Pancreas (tissue), 10 donors: ENCODE results near the gene PPIL1. TPM values are rescaled to one million over a fixed set of nuclear protein-coding genes. Genes with fewer than 3 reads are reported as not detected.

ENCODE experiments used
- ATAC-seq, 4 donors: fragments of 200-7000 bp; cut with Tn5 transposase; one replicate each; pipeline versions ENCODE4 v1.8.0 to v1.9.1; 2020; ENCODE audit warnings: mild to moderate bottlenecking in 4 of 4, moderate library complexity in 4 of 4
- DNase-seq, 6 donors: peaks; one replicate each; pipeline ENCODE4 v3.0.0-alpha.2; 2020
- FAIRE-seq: peaks from 2 replicates; lab custom pipeline; 2012; peaks lifted over from hg19 to GRCh38; lab: Jason Lieb, UNC
- H3K27ac ChIP-seq, 4 donors: fragments of 200-600 bp; sonication (generic); 1 replicate in 3 of 4; 2 replicates in 1 of 4; pipeline versions ENCODE4 v1.5.0 to v1.8.0; 2020
- H3K27me3 ChIP-seq, 4 donors: fragments of 200-600 bp; one replicate each; pipeline ENCODE4 v1.8.0; 2021
- H3K36me3 ChIP-seq, 3 donors: fragments of 200-600 bp; sonication (generic) in 1 of 3; one replicate each; pipeline versions ENCODE4 v1.5.0 to v1.8.0; 2020 to 2021
- H3K4me1 ChIP-seq, 3 donors: fragments of 200-600 bp; one replicate each; pipeline ENCODE4 v1.8.0; 2021
- H3K4me3 ChIP-seq, 4 donors: fragments of 200-600 bp; sonication (generic) in 2 of 4; one replicate each; pipeline versions ENCODE4 v1.5.0 to v1.8.0; 2020 to 2021
- H3K9me3 ChIP-seq, 4 donors: fragments of 200-600 bp; one replicate each; pipeline ENCODE4 v1.8.0; 2021
- WGBS, 2 donors: extraction: QIAGEN DNeasy Blood & Tissue Kit; methylation state at CpG; one replicate each; pipeline ENCODE4 v1.1.7; 2013; 5-methylcytosine and 5-hydroxymethylcytosine counted together
- intact Hi-C, 3 donors: fragments of 100-400 bp; cut with DNase I; formaldehyde crosslinking; loops; one replicate each; pipeline versions ENCODE4 v1.11.1 to v1.14.2; 2022
- polyA plus RNA-seq, 2 donors: library from polyadenylated mRNA; stranded (reverse); fragments of 200-250 nt; gene quantifications; one replicate each; pipeline ENCODE4 v1.2.3, GENCODE V29; 2013
- total RNA-seq, 6 donors: library from RNA; stranded (reverse); fragmentation: NEBNext Ultra II Directional in 4 of 6; extraction: Animal tissue kit (Norgen Biotek cat#: 25700) in 4 of 6; gene quantifications; one replicate each; pipeline versions ENCODE4 v1.2.1 to v1.2.4, GENCODE V29; 2021 to 2023
- TF ChIP-seq, protein P1 (sequence below), 4 donors: fragments of 200-600 bp; sonication (generic) in 3 of 4; IDR thresholded peaks; one replicate each; pipeline versions ENCODE4 v1.5.0 to v1.8.0; 2021; ENCODE audit warnings: antibody characterized with exemption in 4 of 4
- donor health status: healthy with polysubstance abuse.
- donor health status: DM: no; HTN: no; CAD: no; lungs with moderate emphysema.
- donor health status: DM: no; HTN: no; CAD: no.
- donor health status: control.
- donor health status: control.
- donor health status: Bipolar disorder and iron deficiency.
- donor health status: DM: yes; HTN: yes; CAD: no.
- donor health status: DM: no; HTN: no; CAD: no.
- donor health status: DM: no; HTN: no; CAD: no.
- donor health status: DM: yes; HTN: yes; CAD: no.

Gene PPIL1
- total and polyA plus RNA-seq, 8 donors, result 5.1 to 13.1 (median 8.7) TPM

DNA sequence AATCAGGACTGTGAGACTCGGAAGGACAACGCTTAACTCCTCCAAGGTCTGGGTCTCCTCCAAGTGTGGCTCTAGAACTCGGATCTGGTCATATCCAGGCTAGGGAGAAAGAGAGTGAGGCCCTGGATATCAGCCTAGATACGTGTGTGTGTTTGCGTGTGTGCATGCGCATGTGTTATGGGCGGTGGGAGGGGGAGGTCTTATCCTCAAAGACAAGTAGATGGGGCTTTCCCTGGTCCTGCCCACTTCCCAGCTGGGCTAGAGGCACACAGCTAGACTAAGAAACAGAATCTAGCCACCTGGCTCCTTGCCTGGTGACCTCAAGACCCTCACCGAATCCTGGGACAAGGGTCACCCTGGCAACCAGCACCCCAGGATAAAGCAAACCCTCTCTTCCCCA, 48.6 kb downstream of the PPIL1 start:
- peaks cover 10 to 13% (median 11%) of the 10 kb centered on the region in 3 donors for H3K4me1 ChIP-seq
- no peak for DNase-seq
- H3K27me3 ChIP-seq, result no peaks in the 10 kb centered on the region
- H3K36me3 ChIP-seq, result no peaks in the 10 kb centered on the region
- no peak for ATAC-seq
- H3K4me3 ChIP-seq, result no peak overlapping the region
- no peak overlapping the region for H3K27ac ChIP-seq
- FAIRE-seq, result no peak
- intact Hi-C loops, result no loop called here
- TF ChIP-seq, protein P1, sequence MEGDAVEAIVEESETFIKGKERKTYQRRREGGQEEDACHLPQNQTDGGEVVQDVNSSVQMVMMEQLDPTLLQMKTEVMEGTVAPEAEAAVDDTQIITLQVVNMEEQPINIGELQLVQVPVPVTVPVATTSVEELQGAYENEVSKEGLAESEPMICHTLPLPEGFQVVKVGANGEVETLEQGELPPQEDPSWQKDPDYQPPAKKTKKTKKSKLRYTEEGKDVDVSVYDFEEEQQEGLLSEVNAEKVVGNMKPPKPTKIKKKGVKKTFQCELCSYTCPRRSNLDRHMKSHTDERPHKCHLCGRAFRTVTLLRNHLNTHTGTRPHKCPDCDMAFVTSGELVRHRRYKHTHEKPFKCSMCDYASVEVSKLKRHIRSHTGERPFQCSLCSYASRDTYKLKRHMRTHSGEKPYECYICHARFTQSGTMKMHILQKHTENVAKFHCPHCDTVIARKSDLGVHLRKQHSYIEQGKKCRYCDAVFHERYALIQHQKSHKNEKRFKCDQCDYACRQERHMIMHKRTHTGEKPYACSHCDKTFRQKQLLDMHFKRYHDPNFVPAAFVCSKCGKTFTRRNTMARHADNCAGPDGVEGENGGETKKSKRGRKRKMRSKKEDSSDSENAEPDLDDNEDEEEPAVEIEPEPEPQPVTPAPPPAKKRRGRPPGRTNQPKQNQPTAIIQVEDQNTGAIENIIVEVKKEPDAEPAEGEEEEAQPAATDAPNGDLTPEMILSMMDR (IDR thresholded peaks at IDR 0.05), result no peak
- WGBS, 2 donors, result 83 to 89% methylated on average over 8 of the region's 8 CpGs
- no peaks in the 10 kb centered on the region for H3K9me3 ChIP-seq

DNA sequence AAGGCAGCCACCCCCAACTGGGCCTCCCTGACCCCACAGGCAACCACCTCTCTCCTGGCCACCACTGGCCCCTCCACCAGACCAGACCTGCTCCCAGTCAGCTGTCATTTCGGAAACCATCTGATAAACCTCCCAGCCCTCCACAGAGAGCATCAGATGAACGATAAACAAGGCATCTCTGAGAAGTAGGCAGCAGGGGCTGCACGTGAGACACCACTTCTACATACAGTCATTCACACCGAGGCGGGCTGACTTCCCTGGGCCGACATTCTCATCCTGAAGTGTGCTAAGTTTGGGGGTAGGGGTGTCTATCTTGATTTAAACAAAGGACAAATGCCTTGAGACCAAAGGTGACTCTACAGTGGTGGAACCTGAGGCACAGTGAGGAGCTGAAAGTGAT, 49.2 kb downstream of the PPIL1 start:
- Histone ChIP-seq H3K36me3 (no peaks in the 10 kb centered on the region), H3K4me1 (peaks cover 9 to 10% (median 9%) of the 10 kb centered on the region in 3 donors), H3K27me3 (no peaks in the 10 kb centered on the region), H3K9me3 (no peaks in the 10 kb centered on the region), H3K4me3 (no peak overlapping the region), H3K27ac (no peak overlapping the region)
- intact Hi-C loops, result no loop called here
- ATAC-seq (no peak), DNase-seq (no peak), FAIRE-seq (no peak)
- 79 to 81% methylated on average over 6 of the region's 6 CpGs for WGBS, 2 donors
- TF ChIP-seq, protein P1 (IDR thresholded peaks at IDR 0.05), result no peak

DNA sequence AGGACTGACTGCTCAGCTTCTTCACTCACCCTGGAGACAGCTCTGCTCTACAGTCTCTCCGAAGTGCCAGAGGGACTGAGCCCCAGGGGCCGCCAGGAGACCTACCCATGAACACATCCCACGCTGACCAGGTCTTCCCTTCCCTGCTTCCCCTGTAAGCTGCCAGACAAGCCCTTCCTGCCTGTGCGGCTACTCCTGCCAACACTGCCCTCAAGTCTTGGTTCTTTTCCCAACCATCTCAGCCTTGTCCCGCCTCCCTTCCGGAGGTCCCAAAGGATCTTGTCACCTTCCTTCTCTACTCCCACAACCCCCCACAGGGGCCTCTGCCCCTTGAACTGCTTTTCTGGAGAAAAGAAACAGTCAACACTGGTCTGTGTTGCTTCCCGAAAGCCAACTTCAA, 50.4 kb downstream of the PPIL1 start:
- H3K4me1 ChIP-seq, result no peaks in the 10 kb centered on the region
- H3K27ac ChIP-seq, result no peak overlapping the region
- TF ChIP-seq, protein P1 (IDR thresholded peaks at IDR 0.05), result no peak
- WGBS, 2 donors, result 84 to 86% methylated on average over 7 of the region's 7 CpGs
- H3K9me3 ChIP-seq, result no peaks in the 10 kb centered on the region
- no peaks in the 10 kb centered on the region for H3K36me3 ChIP-seq
- no peak for ATAC-seq
- no peak overlapping the region for H3K4me3 ChIP-seq
- intact Hi-C loops, result no loop called here
- no peak for DNase-seq
- FAIRE-seq, result no peak
- H3K27me3 ChIP-seq, result no peaks in the 10 kb centered on the region

GRCh38 chr6:36823421-36824096, 51.0 kb downstream of the PPIL1 start:
- TF ChIP-seq, protein P1 (IDR thresholded peaks at IDR 0.05), result no peak
- FAIRE-seq, result no peak
- Histone ChIP-seq H3K9me3 (no peaks in the 10 kb centered on the region), H3K4me3 (no peak overlapping the region), H3K4me1 (no peaks in the 10 kb centered on the region), H3K27ac (no peak overlapping the region), H3K27me3 (no peaks in the 10 kb centered on the region), H3K36me3 (no peaks in the 10 kb centered on the region)
- WGBS, 2 donors, result 84 to 89% methylated on average over 12 of the region's 12 CpGs
- ATAC-seq, result no peak
- no peak for DNase-seq
- intact Hi-C loops, result no loop called here

DNA sequence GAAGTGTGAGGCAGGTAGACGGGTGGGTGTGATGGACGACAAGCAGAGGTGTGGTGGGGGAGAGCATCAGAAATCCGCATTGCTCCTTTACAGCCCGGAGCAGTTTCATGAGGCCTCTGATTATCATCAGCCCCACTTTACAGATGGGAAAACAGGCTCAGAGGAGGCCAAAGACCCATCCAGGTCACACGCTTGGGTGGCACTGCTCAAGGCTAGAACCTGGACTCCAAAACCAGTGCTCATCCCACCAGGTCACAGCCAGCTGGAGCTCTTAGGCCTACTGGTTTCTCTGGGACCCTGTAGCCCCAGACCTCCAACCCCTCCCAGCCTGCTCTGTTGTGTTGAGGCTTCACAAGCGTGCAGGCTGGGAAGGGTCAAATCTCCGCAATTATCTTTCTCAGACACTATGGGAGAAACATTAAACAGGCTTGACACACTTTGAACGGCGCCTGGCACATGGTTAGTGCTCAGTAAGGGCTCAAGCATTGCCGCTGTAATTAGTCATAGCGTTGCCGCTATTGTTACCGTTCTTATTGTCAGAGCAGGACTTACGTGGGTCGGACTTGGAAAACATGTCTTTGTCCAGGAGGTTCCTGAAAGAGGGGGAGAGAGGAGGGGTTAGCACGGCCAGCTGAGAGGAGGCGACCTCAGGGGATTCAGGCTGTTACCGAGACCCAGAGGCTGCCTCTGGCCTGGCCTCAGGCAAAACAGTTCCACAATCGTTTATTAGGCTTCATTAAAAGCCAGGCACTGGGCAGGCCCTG, 51.9 kb downstream of the PPIL1 start:
- no peaks in the 10 kb centered on the region for H3K36me3 ChIP-seq
- intact Hi-C loops, result no loop called here
- no peak for ATAC-seq
- no peaks in the 10 kb centered on the region for H3K27me3 ChIP-seq
- no peaks in the 10 kb centered on the region for H3K9me3 ChIP-seq
- H3K4me3 ChIP-seq, result no peak overlapping the region
- WGBS, 2 donors, result 80 to 82% methylated on average over 19 of the region's 19 CpGs
- no peak for FAIRE-seq
- no peaks in the 10 kb centered on the region for H3K4me1 ChIP-seq
- TF ChIP-seq, protein P1 (IDR thresholded peaks at IDR 0.05), result no peak
- H3K27ac ChIP-seq, result no peak overlapping the region
- no peak for DNase-seq
